NCI-H2029 treated with DMSO at 0.1 percent for 48 hours (cell line): Measurements from ENCODE around the gene QKI.
"Not testable (repeated sequence)": the region's sequence is repeated elsewhere in the genome, so short reads cannot be mapped to it uniquely, and the experiment has no call there.

Source experiments
- DNase-seq: peaks from one replicate; lab custom pipeline; 2025; lab: John Stamatoyannopoulos, UW

QKI gene

GRCh38 chr6:163414117-163414945 is at the start of gene QKI:
TSS of gene QKI (plus strand) at chr6:163414718. CDS start at chr6:163415194, 476 bp downstream.
- DNase-seq, result no peak

DNA sequence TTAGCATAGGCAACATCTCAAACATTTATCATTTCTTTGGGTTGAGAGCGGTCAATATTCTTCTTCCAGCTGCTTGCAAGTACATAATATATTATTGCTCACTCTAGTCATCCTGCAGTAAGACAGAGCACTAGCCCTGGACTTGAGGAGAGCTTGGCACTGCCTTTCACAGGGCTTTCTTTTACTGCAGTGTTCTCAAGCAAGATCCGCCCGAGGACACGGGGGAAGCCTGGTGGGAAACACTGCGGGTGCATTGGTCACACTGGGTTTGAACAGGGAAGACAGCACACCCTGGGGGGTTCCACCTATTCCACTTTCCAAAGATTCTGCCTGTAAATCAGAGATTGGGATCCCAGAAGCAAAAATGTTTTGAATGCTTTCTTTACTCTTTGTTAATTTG is 48.2 kb upstream of the QKI start:
- no peak for DNase-seq

- no peak for DNase-seq
Observed at GRCh38 chr6:163367497-163368183, 46.9 kb upstream of the QKI start.

DNA sequence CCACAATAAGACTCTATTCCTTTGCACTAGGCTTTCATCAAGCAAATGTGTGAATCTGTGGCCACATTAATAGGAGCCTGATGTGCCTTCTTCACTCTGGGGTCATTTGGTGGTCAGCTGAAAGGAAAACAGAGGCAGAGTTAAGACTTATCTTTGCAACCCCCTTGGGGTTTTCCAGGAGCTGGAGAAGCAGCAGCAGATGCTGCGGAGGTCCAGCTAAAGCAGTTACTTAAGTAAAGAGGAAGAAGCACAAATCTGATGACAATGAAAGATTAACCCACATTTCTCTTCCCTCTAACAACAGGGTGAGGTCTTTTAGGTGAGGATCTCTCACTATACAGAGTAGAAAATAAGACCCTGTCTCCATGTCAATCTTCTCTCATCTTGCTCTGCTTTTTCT is 45.4 kb upstream of the QKI start:
- DNase-seq, result no peak

DNA sequence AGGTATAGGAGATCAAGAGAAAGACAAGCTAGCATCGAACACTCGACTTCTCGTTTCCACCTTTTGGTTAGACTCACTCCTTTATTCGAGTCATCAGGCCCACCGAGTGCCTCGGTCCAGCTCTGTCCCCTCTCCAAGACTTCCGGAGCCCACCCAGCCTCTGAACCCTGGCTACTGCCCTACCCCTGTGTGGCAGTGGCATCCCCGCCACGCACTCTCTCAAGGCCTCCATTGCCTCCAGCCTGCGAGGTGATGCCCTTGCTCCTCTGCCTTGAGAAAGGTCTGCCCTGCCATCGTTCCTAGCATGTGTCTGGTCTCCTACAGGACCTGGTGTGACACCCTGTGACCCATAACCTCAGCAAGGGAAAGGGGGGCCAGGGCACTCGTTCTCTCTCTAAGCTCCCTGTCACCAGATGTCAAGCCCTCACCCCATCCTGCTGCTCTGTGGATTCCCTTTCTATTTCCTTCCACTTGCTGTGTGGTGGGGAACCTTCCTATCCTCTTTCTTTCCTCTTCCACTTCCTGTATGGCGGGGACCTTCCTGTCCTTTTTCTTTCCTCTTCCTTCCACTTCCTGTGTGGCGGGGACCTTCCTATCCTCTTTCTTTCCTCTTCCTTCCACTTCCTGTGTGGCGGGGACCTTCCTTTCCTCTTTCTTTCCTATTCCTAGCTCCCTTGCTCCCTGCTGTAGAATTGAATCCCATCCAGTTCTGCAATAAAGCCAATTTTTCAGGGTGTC is 44.7 kb upstream of the QKI start:
- DNase-seq, result no peak

GRCh38 chr6:163370464-163371117 is 43.9 kb upstream of the QKI start:
- no peak for DNase-seq

- DNase-seq, result no peak
Observed at GRCh38 chr6:163371129-163371528, 43.4 kb upstream of the QKI start.

- DNase-seq, result no peak
Observed at GRCh38 chr6:163373240-163373639, 41.3 kb upstream of the QKI start.

GRCh38 chr6:163375361-163375760 is 39.2 kb upstream of the QKI start:
- no peak for DNase-seq

GRCh38 chr6:163376187-163376586 is 38.3 kb upstream of the QKI start:
- no peak for DNase-seq

- no peak for DNase-seq
Observed at GRCh38 chr6:163377561-163377960, 37.0 kb upstream of the QKI start.

DNA sequence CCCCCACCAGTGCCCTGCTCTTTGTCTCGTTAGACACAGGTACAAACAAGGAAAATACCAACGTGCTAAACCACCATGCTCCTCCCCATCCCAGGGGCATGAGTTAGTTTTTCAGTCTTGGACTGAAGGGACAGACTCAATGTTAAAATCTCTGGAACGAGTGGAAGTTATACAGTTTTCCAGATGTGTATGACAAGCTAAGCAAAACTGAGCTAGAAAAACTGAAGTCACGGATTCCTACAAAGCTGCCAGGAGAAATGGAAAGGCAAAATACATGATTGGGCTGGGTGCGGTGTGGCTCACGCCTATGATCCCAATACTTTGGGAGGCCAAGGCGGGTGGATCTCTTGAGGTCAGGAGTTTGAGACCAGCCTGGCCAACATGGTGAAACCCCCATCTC is 34.3 kb upstream of the QKI start:
- DNase-seq, result no peak

DNA sequence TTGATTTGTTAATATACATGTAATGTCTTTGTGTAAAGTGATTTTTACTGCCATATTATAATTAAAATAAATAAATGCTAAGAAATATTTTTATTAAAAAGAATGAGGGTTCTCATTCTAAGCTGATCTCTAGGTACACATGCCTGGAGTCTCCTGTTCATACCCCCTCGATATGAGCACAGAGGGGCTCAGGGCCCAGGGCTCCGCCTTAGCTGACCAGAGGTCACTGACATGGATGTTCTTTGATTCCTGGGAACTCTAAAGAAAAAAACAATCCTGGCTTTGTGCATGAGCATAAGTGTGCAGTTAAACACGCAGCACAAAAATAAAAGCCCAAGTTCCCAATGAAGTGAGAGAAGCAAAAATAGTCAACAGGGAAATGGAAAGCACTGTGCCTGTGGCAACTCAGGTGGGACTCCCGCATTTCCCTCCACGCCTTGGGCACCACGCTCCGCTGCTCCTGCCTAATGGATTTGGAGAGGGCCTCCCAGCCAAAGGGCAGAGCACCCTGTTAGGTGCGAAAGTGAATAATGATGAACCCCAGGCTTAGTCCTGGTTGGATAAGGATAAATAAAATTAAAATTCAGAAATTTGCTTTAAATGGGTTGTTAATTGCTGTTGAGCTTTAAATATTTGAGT is 33.3 kb upstream of the QKI start:
- DNase-seq, result no peak

GRCh38 chr6:163383396-163383795 is 31.1 kb upstream of the QKI start:
- DNase-seq, result not testable (repeated sequence)

- DNase-seq, result no peak
Observed at GRCh38 chr6:163383912-163384311, 30.6 kb upstream of the QKI start.

DNA sequence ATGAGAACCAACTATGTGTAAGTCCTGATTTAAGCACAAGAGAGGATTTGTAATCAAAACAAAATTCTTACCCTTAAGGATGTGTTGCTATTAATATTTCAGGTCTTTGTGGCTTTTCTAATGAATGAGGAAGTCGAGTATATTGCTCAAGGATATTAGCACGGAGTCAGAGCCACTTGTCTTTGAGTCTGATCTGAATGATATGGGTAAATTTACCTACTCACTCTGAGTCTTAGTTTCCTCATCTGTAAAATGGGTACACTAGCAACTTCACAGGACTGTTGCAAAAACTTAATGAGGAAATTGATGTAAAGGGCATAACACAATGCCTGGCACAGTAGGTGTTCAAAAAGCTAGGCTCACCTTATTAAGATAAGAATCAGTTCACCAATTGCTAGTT is 30.0 kb upstream of the QKI start:
- DNase-seq, result no peak

GRCh38 chr6:163385503-163385902 is 29.0 kb upstream of the QKI start:
- not testable (repeated sequence) for DNase-seq

GRCh38 chr6:163386329-163386908 is 28.1 kb upstream of the QKI start:
- no peak for DNase-seq

DNA sequence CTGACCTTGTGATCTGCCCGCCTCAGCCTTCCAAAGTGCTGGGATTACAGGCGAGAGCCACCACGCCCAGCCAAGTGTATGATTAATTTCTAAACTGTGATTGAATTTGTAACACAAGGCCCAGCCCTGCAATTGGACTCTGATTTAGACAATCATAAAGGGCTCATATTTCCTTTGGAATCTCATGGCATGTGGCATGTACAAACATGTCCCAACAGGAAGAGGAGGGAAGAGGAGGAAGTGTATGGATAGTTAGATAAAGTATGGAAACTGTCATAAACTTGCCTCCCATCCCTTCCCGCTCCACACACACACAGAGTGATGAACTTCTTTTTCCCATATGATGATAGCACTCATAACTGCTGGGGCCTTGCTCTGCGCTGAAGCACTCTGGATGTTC is 27.2 kb upstream of the QKI start:
- no peak for DNase-seq

GRCh38 chr6:163389354-163389753 is 25.2 kb upstream of the QKI start:
- DNase-seq, result no peak

- DNase-seq, result no peak
Observed at GRCh38 chr6:163390770-163391169, 23.7 kb upstream of the QKI start.
